HL-60 (cell line): Measurements from ENCODE around the gene C19orf44.
"Not testable (repeated sequence)": the region's sequence is repeated elsewhere in the genome, so short reads cannot be mapped to it uniquely, and the experiment has no call there.

ENCODE experiments used
- DNase-seq, 2 experiments: peaks; one replicate each; pipeline ENCODE4 v3.0.0-alpha.2; 2010 to 2020; ENCODE audit warnings: low read depth in 1 of 2, low spot score in 1 of 2
- H3K27ac ChIP-seq: fragments of 250-450 bp; sonication (Bioruptor Pico); replicated peaks from 2 replicates; pipeline ENCODE4 v1.5.1; 2020; ENCODE audit warnings: mild to moderate bottlenecking, moderate library complexity
- H3K27me3 ChIP-seq: fragments of 250-450 bp; sonication (Bioruptor Pico); 2 replicates; pipeline ENCODE4 v1.5.1; 2021; ENCODE audit warnings: mild to moderate bottlenecking, moderate library complexity; ENCODE audit not compliant: insufficient read depth, poor library complexity, severe bottlenecking
- H3K4me3 ChIP-seq: replicated peaks from 2 replicates; pipeline ENCODE4 v1.5.1; 2011; ENCODE audit warnings: mild to moderate bottlenecking, control low read depth, low read length; ENCODE audit not compliant: insufficient read depth
- CTCF ChIP-seq: IDR thresholded peaks from one replicate; pipeline ENCODE4 v1.5.1; 2011; ENCODE audit warnings: low read length, control low read depth, inconsistent platforms; ENCODE audit not compliant: insufficient read depth
- GABPA ChIP-seq: IDR thresholded peaks from 2 replicates; pipeline ENCODE4 v1.6.1; 2012; ENCODE audit warnings: low read depth
- POLR2AphosphoS5 ChIP-seq: IDR thresholded peaks from 2 replicates; pipeline ENCODE4 v1.6.1; 2012; ENCODE audit warnings: low read depth
- REST ChIP-seq: IDR thresholded peaks from 2 replicates; pipeline ENCODE4 v1.6.1; 2012; ENCODE audit warnings: low read depth; ENCODE audit not compliant: insufficient replicate concordance
- SPI1 ChIP-seq: IDR thresholded peaks from 2 replicates; pipeline ENCODE4 v1.6.1; 2012; ENCODE audit warnings: low read depth, mild to moderate bottlenecking, borderline replicate concordance

Gene C19orf44

GRCh38 chr19:16548956-16549355 lies 52.8 kb downstream of the C19orf44 start:
- TF ChIP-seq SPI1 (no peak), CTCF (no peak), REST (no peak), GABPA (no peak), POLR2AphosphoS5 (no peak)
- Histone ChIP-seq H3K27me3 (no peaks in the 10 kb centered on the region), H3K27ac (no peak overlapping the region), H3K4me3 (no peak overlapping the region)
- DNase-seq, result no peak

GRCh38 chr19:16551902-16552301 lies 55.7 kb downstream of the C19orf44 start:
- DNase-seq, H3K27ac ChIP-seq: not testable (repeated sequence)

GRCh38 chr19:16554776-16555175 lies 58.6 kb downstream of the C19orf44 start:
- no peak overlapping the region for H3K4me3 ChIP-seq
- TF ChIP-seq GABPA (no peak), CTCF (no peak), POLR2AphosphoS5 (no peak), SPI1 (no peak), REST (no peak)
- no peaks in the 10 kb centered on the region for H3K27me3 ChIP-seq
- H3K27ac ChIP-seq, result no peak overlapping the region
- DNase-seq, result no peak

More at GRCh38 chr19:16551902-16552301, 55.7 kb downstream of the C19orf44 start:
- not testable (repeated sequence) for H3K27me3 ChIP-seq, H3K4me3 ChIP-seq

- Histone ChIP-seq H3K27ac (no peak overlapping the region), H3K27me3 (no peaks in the 10 kb centered on the region), H3K4me3 (no peak overlapping the region)
- no peak for DNase-seq
- TF ChIP-seq REST (no peak), SPI1 (no peak), GABPA (no peak), POLR2AphosphoS5 (no peak), CTCF (no peak)
Measured at GRCh38 chr19:16559780-16560276, 63.6 kb downstream of the C19orf44 start.
